ENCODE results near the gene HACD1.

HACD1 gene

DNA sequence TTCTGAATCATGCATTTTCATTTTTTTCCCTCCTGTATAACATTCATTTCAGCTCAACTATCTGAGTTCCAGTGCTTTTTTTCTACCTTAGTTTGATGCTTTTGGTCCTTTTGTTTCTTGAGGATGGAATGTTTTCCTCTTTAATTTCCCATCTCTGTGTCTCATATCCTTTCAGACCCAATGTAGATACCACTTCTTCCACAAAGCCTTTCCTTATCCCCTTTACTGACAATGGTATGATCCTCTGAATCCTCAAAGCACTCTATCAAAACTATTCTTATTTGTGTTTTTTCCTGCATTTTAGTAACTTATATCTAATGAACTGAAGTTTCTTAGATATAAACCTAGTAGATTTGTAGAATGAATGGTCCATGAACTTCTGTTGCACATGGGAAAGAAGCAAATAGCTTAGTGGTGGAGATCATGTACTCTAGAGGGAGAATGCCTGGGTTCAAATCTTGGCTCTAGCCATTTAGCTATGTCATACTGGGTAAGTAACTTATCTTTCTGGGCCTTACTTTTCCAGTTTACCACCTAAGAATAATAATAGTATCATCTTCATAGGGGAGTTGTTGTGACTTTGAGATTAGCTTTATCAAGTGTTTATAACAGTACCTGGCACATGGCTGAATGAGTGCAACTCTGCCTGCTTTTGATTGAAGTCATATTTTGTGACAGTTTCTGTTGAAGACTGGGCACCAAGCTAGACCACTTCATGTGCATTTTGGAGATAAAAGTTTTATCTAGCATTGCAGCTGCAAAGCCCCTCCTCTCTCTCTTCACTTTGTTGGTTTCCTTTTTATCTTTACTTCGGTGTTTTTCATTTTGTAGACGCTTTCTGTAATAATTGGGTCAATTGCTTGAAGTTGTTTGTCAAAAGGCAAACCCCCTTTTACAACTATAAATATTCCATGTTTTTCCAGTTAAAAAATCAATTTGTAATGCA is 45.3 kb upstream of the HACD1 start:
- no peaks in the 10 kb centered on the region for H3K4me1 ChIP-seq (ENCODE audit: control insufficient read depth, insufficient read depth, low read length)
- CTCF ChIA-PET = interaction anchor here (0.7 kb wide), 1 partner anchor 45 kb away, joined by 3 read pairs; no protein-coding TSS in a partner anchor
- no peaks in the 10 kb centered on the region for H3K9me3 ChIP-seq (ENCODE audit: control insufficient read depth, insufficient read depth, low read depth, low read length)
- no peak; the same call in 1 of the 2 replicates for TF ChIP-seq ZNF433 (tag by site-specific recombination; IDR thresholded peaks at IDR 0.05; ENCODE audit: low read depth)
- TF ChIP-seq, protein P1, sequence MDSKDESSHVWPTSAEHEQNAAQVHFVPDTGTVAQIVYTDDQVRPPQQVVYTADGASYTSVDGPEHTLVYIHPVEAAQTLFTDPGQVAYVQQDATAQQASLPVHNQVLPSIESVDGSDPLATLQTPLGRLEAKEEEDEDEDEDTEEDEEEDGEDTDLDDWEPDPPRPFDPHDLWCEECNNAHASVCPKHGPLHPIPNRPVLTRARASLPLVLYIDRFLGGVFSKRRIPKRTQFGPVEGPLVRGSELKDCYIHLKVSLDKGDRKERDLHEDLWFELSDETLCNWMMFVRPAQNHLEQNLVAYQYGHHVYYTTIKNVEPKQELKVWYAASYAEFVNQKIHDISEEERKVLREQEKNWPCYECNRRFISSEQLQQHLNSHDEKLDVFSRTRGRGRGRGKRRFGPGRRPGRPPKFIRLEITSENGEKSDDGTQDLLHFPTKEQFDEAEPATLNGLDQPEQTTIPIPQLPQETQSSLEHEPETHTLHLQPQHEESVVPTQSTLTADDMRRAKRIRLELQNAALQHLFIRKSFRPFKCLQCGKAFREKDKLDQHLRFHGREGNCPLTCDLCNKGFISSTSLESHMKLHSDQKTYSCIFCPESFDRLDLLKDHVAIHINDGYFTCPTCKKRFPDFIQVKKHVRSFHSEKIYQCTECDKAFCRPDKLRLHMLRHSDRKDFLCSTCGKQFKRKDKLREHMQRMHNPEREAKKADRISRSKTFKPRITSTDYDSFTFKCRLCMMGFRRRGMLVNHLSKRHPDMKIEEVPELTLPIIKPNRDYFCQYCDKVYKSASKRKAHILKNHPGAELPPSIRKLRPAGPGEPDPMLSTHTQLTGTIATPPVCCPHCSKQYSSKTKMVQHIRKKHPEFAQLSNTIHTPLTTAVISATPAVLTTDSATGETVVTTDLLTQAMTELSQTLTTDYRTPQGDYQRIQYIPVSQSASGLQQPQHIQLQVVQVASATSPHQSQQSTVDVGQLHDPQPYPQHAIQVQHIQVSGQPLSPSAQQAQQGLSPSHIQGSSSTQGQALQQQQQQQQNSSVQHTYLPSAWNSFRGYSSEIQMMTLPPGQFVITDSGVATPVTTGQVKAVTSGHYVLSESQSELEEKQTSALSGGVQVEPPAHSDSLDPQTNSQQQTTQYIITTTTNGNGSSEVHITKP (tag by site-specific recombination; IDR thresholded peaks at IDR 0.05) = 0 out of 2 replicates have a peak, but pooled peaks have one; percentile 27
- POLR2A ChIA-PET = interaction anchor here (1.9 kb wide), 1 partner anchor 19 kb away, joined by 6 read pairs; the partner anchor contains the start of gene STAM
- H3K36me3 ChIP-seq (ENCODE audit: control insufficient read depth in 2 of 2, insufficient read depth in 1 of 2, low read length in 2 of 2) = peaks cover 0 to 7% of the 10 kb centered on the region in 2 experiments; a peak in 1 of 3 replicates
- no peak overlapping the region for H3K4me3 ChIP-seq (ENCODE audit: low read depth, low read length)
- no peak overlapping the region for H3K27ac ChIP-seq (ENCODE audit: extremely low read depth, low read depth, low read length)

DNA sequence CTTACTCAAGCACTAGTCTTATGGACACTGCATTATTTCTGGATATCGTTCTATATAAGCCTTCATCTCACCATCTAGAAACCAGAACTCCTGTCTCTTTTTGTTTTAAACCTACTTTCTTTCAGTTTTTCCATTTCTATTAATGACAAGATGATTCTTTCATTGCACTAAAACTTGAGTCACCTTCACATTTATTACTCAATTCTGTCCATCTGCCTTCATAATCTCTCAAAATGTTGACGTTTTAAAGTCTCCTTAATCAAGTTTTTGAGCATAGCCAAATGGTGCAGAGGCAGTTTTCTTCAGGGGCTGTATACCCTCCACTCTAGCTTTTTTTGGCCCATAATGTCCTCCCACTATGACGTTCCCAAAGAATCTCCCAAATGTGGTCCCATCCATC is 44.3 kb upstream of the HACD1 start:
- ChIA-PET CTCF (no interaction called here), POLR2A (interaction anchor here (1.9 kb wide), 1 partner anchor 18 kb away, joined by 6 read pairs; the partner anchor contains the start of gene STAM)
- no peak overlapping the region for H3K27ac ChIP-seq (ENCODE audit: extremely low read depth, low read depth, low read length)
- no peaks in the 10 kb centered on the region for H3K4me1 ChIP-seq (ENCODE audit: control insufficient read depth, insufficient read depth, low read length)
- H3K36me3 ChIP-seq (ENCODE audit: control insufficient read depth in 2 of 2, insufficient read depth in 1 of 2, low read length in 2 of 2) = peaks cover 0 to 7% of the 10 kb centered on the region in 2 experiments; a peak in 1 of 3 replicates
- TF ChIP-seq KLF8 (tag by site-specific recombination; IDR thresholded peaks at IDR 0.05) (no peak), ZNF623 (tag by site-specific recombination; IDR thresholded peaks at IDR 0.05) (no peak), YY1 (tag by site-specific recombination; IDR thresholded peaks at IDR 0.05) (no peak), ZNF10 (tag by site-specific recombination; IDR thresholded peaks at IDR 0.05) (no peak)
- H3K4me3 ChIP-seq (ENCODE audit: low read depth, low read length) = no peak overlapping the region
- H3K9me3 ChIP-seq (ENCODE audit: control insufficient read depth, insufficient read depth, low read depth, low read length) = no peaks in the 10 kb centered on the region

DNA sequence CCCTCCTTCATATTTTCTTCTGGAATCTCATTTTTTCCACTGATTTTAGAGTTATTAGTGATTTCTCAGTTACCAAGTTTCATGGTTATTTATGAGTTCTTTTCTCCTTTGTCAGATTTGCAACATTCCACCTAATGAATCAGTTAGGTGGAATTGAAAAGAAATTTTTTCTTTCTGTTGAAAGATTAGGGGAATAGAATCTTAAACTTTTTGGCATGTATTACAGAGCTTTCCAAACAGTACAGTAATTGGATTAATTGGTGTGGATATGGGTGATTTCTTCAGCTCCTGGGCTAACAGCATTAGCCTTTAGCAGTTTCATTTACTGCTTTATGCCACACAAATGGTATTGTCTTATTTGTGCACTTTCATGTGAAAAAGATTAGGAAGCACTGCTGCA is 43.7 kb upstream of the HACD1 start:
- no peak overlapping the region for H3K27ac ChIP-seq (ENCODE audit: extremely low read depth, low read depth, low read length)

More for the DNA sequence above, 43.7 kb upstream of the HACD1 start:
- POLR2A ChIA-PET = no interaction called here
- Histone ChIP-seq H3K36me3 (ENCODE audit: control insufficient read depth in 2 of 2, insufficient read depth in 1 of 2, low read length in 2 of 2) (peaks cover 0 to 7% of the 10 kb centered on the region in 2 experiments; a peak in 1 of 3 replicates), H3K9me3 (ENCODE audit: control insufficient read depth, insufficient read depth, low read depth, low read length) (no peaks in the 10 kb centered on the region), H3K4me1 (ENCODE audit: control insufficient read depth, insufficient read depth, low read length) (no peaks in the 10 kb centered on the region), H3K4me3 (ENCODE audit: low read depth, low read length) (no peak overlapping the region)
- TF ChIP-seq ZNF133 (tag by site-specific recombination; IDR thresholded peaks at IDR 0.05) (no peak), ZNF433 (tag by site-specific recombination; IDR thresholded peaks at IDR 0.05; ENCODE audit: low read depth) (no peak), KLF9 (tag by site-specific recombination; IDR thresholded peaks at IDR 0.05; ENCODE audit: low read depth) (no peak), GLIS1 (tag by site-specific recombination; IDR thresholded peaks at IDR 0.05) (no peak), ZNF629 (tag by site-specific recombination; IDR thresholded peaks at IDR 0.05) (no peak), ZNF555 (tag by site-specific recombination; conservative IDR thresholded peaks at IDR 0.05) (no peak)
- TF ChIP-seq, protein P2, sequence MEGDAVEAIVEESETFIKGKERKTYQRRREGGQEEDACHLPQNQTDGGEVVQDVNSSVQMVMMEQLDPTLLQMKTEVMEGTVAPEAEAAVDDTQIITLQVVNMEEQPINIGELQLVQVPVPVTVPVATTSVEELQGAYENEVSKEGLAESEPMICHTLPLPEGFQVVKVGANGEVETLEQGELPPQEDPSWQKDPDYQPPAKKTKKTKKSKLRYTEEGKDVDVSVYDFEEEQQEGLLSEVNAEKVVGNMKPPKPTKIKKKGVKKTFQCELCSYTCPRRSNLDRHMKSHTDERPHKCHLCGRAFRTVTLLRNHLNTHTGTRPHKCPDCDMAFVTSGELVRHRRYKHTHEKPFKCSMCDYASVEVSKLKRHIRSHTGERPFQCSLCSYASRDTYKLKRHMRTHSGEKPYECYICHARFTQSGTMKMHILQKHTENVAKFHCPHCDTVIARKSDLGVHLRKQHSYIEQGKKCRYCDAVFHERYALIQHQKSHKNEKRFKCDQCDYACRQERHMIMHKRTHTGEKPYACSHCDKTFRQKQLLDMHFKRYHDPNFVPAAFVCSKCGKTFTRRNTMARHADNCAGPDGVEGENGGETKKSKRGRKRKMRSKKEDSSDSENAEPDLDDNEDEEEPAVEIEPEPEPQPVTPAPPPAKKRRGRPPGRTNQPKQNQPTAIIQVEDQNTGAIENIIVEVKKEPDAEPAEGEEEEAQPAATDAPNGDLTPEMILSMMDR (tag by site-specific recombination; IDR thresholded peaks at IDR 0.05) = no peak
- TF ChIP-seq, protein P3, sequence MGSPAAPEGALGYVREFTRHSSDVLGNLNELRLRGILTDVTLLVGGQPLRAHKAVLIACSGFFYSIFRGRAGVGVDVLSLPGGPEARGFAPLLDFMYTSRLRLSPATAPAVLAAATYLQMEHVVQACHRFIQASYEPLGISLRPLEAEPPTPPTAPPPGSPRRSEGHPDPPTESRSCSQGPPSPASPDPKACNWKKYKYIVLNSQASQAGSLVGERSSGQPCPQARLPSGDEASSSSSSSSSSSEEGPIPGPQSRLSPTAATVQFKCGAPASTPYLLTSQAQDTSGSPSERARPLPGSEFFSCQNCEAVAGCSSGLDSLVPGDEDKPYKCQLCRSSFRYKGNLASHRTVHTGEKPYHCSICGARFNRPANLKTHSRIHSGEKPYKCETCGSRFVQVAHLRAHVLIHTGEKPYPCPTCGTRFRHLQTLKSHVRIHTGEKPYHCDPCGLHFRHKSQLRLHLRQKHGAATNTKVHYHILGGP (tag by site-specific recombination; IDR thresholded peaks at IDR 0.05) = no peak
- TF ChIP-seq, protein P4, sequence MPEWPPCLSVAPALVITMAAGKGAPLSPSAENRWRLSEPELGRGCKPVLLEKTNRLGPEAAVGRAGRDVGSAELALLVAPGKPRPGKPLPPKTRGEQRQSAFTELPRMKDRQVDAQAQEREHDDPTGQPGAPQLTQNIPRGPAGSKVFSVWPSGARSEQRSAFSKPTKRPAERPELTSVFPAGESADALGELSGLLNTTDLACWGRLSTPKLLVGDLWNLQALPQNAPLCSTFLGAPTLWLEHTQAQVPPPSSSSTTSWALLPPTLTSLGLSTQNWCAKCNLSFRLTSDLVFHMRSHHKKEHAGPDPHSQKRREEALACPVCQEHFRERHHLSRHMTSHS (tag by site-specific recombination; IDR thresholded peaks at IDR 0.05) = no peak
- TF ChIP-seq, protein P5, sequence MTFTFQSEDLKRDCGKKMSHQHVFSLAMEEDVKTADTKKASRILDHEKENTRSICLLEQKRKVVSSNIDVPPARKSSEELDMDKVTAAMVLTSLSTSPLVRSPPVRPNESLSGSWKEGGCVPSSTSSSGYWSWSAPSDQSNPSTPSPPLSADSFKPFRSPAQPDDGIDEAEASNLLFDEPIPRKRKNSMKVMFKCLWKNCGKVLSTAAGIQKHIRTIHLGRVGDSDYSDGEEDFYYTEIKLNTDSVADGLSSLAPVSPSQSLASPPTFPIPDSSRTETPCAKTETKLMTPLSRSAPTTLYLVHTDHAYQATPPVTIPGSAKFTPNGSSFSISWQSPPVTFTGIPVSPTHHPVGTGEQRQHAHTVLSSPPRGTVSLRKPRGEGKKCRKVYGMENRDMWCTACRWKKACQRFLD (tag by site-specific recombination; IDR thresholded peaks at IDR 0.05) = no peak
- CTCF ChIA-PET = no interaction called here
